CD4-positive, alpha-beta memory T cell (primary cell): ENCODE results near the gene FOXA1. TPM values are rescaled to one million over a fixed set of nuclear protein-coding genes. Genes with fewer than 3 reads are reported as not detected.

Source experiments
- CTCF ChIA-PET: fragments of 350-600 bp; sonication (Branson Sonifier 250); formaldehyde crosslinking; loops from one replicate; lab custom pipeline; 2021; ENCODE audit warnings: inconsistent platforms; ENCODE audit not compliant: partially characterized antibody; lab: Charles Lee
- POLR2A ChIA-PET: fragments of 350-600 bp; sonication (Branson Sonifier 250); formaldehyde crosslinking; loops from one replicate; lab custom pipeline; 2021; ENCODE audit not compliant: partially characterized antibody; lab: Charles Lee
- DNase-seq, 5 donors: peaks; one replicate each; pipeline versions ENCODE4 v3.0.0 to v3.0.0-alpha.2; 2020 to 2022; ENCODE audit warnings: mixed read lengths in 1 of 5
- H3K27ac ChIP-seq: one replicate; pipeline ENCODE4 v1.7.0; 2013; ENCODE audit warnings: low read depth, low read length
- H3K27me3 ChIP-seq: 2 replicates; pipeline ENCODE4 v1.7.0; 2013; ENCODE audit warnings: mild to moderate bottlenecking, low read length, moderate library complexity; ENCODE audit not compliant: insufficient read depth
- H3K36me3 ChIP-seq: 2 replicates; pipeline ENCODE4 v1.7.0; 2013; ENCODE audit warnings: mild to moderate bottlenecking, low read length, moderate library complexity; ENCODE audit not compliant: insufficient read depth
- H3K4me1 ChIP-seq: 2 replicates; pipeline ENCODE4 v1.7.0; 2013; ENCODE audit warnings: mild to moderate bottlenecking, low read length, moderate library complexity; ENCODE audit not compliant: insufficient read depth
- H3K4me3 ChIP-seq, 2 donors: one replicate each; pipeline ENCODE4 v1.7.0; 2013; ENCODE audit warnings: low read length in 2 of 2, mild to moderate bottlenecking in 1 of 2
- H3K9me3 ChIP-seq, 2 donors: one replicate each; pipeline ENCODE4 v1.7.0; 2013; ENCODE audit warnings: low read length in 2 of 2, control low read depth in 1 of 2; ENCODE audit not compliant: control insufficient read depth in 1 of 2
- H3K27ac Mint-ChIP-seq, 7 donors: one replicate each; pipeline ENCODE4 v1.8.0; 2020 to 2021; ENCODE audit warnings: mixed read lengths in 7 of 7, mild to moderate bottlenecking in 6 of 7, inconsistent platforms in 3 of 7, moderate library complexity in 3 of 7
- H3K27me3 Mint-ChIP-seq, 2 donors: one replicate each; pipeline ENCODE4 v1.8.0; 2020 to 2021; ENCODE audit warnings: mixed read lengths in 2 of 2
- H3K36me3 Mint-ChIP-seq, 2 donors: one replicate each; pipeline ENCODE4 v1.8.0; 2020 to 2021; ENCODE audit warnings: mixed read lengths in 2 of 2, inconsistent platforms in 1 of 2, mild to moderate bottlenecking in 1 of 2
- H3K4me1 Mint-ChIP-seq, 4 donors: one replicate each; pipeline ENCODE4 v1.8.0; 2020 to 2021; ENCODE audit warnings: mixed read lengths in 4 of 4, mild to moderate bottlenecking in 1 of 4
- H3K4me3 Mint-ChIP-seq, 8 donors: one replicate each; pipeline ENCODE4 v1.8.0; 2020 to 2021; ENCODE audit warnings: mixed read lengths in 8 of 8, mild to moderate bottlenecking in 7 of 8, moderate library complexity in 6 of 8, inconsistent platforms in 3 of 8
- H3K9me3 Mint-ChIP-seq, 8 donors: one replicate each; pipeline ENCODE4 v1.8.0; 2020 to 2021; ENCODE audit warnings: mixed read lengths in 8 of 8, mild to moderate bottlenecking in 5 of 8, inconsistent platforms in 3 of 8, moderate library complexity in 1 of 8
- intact Hi-C: fragments of 100-400 bp; cut with micrococcal nuclease; formaldehyde crosslinking; loops from one replicate; pipeline ENCODE4 v1.15.1; 2023
- polyA plus RNA-seq, 2 donors: library from polyadenylated mRNA; unstranded; fragments of 300-500 nt; fragmentation: Illumina TruSeq; gene quantifications; one replicate each; pipeline ENCODE4 v1.2.3, GENCODE V29; 2021
- total RNA-seq, 2 experiments: library from RNA; stranded (reverse); gene quantifications; one replicate each; pipeline ENCODE4 v1.2.3, GENCODE V29; 2021

FOXA1 gene
- total and polyA plus RNA-seq, 4 experiments from 2014 or later: not detected

DNA sequence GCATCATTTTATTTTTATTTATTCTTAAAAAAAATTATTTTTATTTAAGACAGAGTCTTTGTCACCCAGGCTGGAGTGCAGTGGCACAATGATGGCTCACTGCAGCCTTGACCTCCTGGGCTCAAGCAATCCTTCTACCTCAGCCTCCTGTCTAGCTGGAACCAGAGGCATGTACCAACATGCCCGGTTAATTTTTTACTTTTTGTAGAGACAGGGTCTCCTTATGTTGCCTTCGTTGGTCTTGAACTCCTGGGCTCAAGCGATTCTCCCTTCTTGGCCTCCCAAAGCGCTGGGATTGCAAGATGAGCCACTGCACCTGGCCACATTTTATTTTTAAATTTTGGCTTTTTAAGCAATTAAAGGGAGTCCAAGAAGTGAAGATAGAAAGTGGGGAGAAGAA lies 21.8 kb upstream of the FOXA1 start:
- no peak overlapping the region for H3K4me3 ChIP-seq
- Mint-ChIP-seq H3K4me3 (no peak overlapping the region), H3K9me3 (peaks cover 0 to 63% (median 43%) of the 10 kb centered on the region in 8 donors), H3K27me3 (peaks cover 1 to 2% of the 10 kb centered on the region in 2 donors), H3K36me3 (peaks cover 0 to 3% of the 10 kb centered on the region in 2 donors), H3K27ac (no peak overlapping the region), H3K4me1 (no peaks in the 10 kb centered on the region)
- H3K27ac ChIP-seq: no peak overlapping the region
- no peaks in the 10 kb centered on the region for H3K4me1 ChIP-seq
- intact Hi-C loops: no loop called here
- H3K27me3 ChIP-seq: no peaks in the 10 kb centered on the region
- H3K9me3 ChIP-seq: peaks cover 0 to 6% of the 10 kb centered on the region in 2 donors
- POLR2A ChIA-PET: no interaction called here
- DNase-seq: no peak
- H3K36me3 ChIP-seq: no peaks in the 10 kb centered on the region
- CTCF ChIA-PET: no interaction called here

DNA sequence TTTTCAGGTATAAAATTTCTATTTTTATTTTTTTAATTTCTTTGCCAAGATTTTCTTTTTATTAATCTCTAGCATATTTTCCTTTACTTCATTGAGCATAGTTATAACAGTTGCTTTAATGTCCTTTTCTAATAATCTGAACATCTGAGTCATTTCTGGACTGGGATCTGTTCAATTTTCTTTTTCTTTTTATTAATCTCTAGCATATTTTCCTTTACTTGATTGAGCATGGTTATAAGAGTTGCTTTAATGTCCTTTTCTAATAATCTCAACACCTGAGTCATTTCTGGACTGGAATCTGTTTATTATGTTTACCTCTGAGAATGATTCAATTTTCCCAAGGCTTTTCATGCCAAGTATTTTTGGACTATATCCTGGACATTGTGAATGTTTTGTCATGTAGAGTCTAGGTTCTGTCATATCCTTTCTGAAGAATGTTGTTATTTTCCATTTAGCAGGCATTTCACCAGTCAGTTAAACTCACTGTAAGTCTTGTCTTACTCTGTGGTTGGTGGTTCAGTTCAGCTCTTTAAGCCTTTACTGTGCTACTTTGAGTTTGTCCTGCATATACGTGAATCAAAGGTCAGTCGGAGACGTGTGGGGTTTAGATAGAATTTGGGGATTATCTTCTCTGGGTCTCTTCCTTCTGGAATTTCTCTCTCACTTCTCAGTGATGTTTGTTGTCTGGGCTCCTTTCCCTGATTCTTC lies 20.7 kb upstream of the FOXA1 start:
- H3K9me3 Mint-ChIP-seq: peaks cover 0 to 67% (median 46%) of the 10 kb centered on the region in 8 donors
- H3K4me1 Mint-ChIP-seq: no peaks in the 10 kb centered on the region
- H3K36me3 ChIP-seq: no peaks in the 10 kb centered on the region
- no peak overlapping the region for H3K4me3 Mint-ChIP-seq
- ChIA-PET CTCF (no interaction called here), POLR2A (no interaction called here)
- no peaks in the 10 kb centered on the region for H3K4me1 ChIP-seq
- no peaks in the 10 kb centered on the region for H3K27me3 ChIP-seq
- no peak overlapping the region for H3K27ac Mint-ChIP-seq
- H3K36me3 Mint-ChIP-seq: peaks cover 0 to 3% of the 10 kb centered on the region in 2 donors
- DNase-seq: no peak
- peaks cover 0 to 6% of the 10 kb centered on the region in 2 donors for H3K9me3 ChIP-seq
- H3K27me3 Mint-ChIP-seq: peaks cover 2 to 7% of the 10 kb centered on the region in 2 donors
- no peak overlapping the region for H3K4me3 ChIP-seq
- H3K27ac ChIP-seq: no peak overlapping the region
- intact Hi-C loops: no loop called here

DNA sequence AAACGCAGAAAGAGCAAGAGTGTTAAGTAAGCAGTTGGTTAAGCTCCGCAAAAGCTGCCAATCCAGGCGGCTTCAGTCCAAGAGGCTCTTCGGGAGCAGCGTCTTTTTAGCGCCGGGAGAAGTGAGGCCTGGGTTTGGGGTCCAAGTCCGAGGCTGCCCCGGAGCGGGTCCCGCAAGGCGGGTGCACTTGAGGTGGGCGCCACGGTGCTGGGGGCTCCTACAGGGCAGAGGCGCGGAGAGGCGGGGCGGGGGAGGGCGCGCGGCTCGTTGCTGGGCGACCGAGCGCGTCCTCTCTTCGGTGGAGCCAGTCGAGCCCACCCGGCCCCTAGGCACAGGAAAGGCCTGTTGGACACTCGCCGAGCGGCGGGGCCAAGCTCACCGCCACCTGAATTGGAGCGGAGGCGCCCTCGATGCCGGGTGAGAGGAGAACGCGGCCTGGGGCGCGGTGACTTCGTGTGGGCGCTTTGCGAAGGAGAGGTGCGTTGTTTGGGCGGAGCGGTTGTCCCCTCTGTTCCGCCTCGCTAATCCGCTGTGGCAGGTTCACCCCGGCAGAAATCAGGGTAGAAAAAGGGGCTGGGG lies 16.0 kb upstream of the FOXA1 start:
- H3K9me3 Mint-ChIP-seq: peaks cover 0 to 52% (median 35%) of the 10 kb centered on the region in 8 donors
- H3K27ac Mint-ChIP-seq: no peak overlapping the region
- Histone ChIP-seq H3K27me3 (no peaks in the 10 kb centered on the region), H3K9me3 (peaks cover 0 to 6% of the 10 kb centered on the region in 2 donors), H3K27ac (no peak overlapping the region), H3K4me3 (no peak overlapping the region), H3K4me1 (no peaks in the 10 kb centered on the region), H3K36me3 (no peaks in the 10 kb centered on the region)
- DNase-seq: no peak
- intact Hi-C loops: no loop called here
- POLR2A ChIA-PET: no interaction called here
- H3K4me3 Mint-ChIP-seq: no peak overlapping the region
- peaks cover 5 to 13% of the 10 kb centered on the region in 2 donors for H3K27me3 Mint-ChIP-seq
- H3K36me3 Mint-ChIP-seq: peaks cover 0 to 2% of the 10 kb centered on the region in 2 donors
- no peaks in the 10 kb centered on the region for H3K4me1 Mint-ChIP-seq
- CTCF ChIA-PET: no interaction called here

DNA sequence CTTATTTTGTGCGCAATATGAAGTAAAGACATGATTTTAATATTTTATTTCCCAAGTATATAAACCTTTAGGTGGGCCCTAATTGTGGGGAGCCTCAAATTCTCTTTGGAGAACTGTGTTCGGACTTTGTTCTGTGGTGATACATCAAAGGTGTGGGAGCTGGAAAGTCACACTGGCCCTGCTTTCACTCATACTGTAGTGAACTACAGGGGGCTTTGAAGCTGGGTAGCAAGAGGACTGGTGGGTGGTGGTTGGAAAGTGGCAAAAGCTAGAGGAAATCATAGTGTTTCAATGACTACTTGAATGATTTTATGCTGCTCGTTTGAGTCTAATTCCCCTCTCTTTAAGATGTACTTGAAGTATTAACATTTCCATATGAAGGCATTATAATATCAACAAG lies 13.6 kb upstream of the FOXA1 start:
- no peak for DNase-seq
- no peaks in the 10 kb centered on the region for H3K4me1 ChIP-seq
- H3K9me3 ChIP-seq: no peaks in the 10 kb centered on the region
- intact Hi-C loops: no loop called here
- H3K27me3 Mint-ChIP-seq: peaks cover 9 to 17% of the 10 kb centered on the region in 2 donors
- no peak overlapping the region for H3K27ac Mint-ChIP-seq
- no peak overlapping the region for H3K4me3 Mint-ChIP-seq
- no peak overlapping the region for H3K27ac ChIP-seq
- CTCF ChIA-PET: no interaction called here
- H3K36me3 Mint-ChIP-seq: no peaks in the 10 kb centered on the region
- H3K4me3 ChIP-seq: no peak overlapping the region
- POLR2A ChIA-PET: no interaction called here
- peaks cover 0 to 37% (median 19%) of the 10 kb centered on the region in 8 donors for H3K9me3 Mint-ChIP-seq
- H3K36me3 ChIP-seq: no peaks in the 10 kb centered on the region
- H3K27me3 ChIP-seq: no peaks in the 10 kb centered on the region
- H3K4me1 Mint-ChIP-seq: no peaks in the 10 kb centered on the region

DNA sequence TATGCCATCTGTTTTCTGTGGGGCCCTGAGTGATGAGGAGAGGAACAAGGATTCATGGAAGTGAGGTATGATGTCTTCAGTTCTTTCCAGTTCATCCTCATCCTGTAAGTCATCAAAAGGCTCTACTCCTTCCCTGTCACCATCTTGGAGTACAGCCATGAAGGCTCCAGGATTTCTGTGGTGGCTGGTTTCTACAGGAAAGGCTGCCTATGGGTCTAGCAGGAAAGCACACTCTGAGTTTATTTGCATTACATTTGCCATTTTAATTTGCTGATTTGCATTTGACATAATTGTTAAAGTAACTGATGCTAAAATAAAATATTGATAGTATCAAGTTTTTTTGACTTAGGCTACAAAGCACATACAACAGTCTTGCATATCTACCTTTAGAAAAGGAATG lies 11.6 kb upstream of the FOXA1 start:
- Mint-ChIP-seq H3K4me1 (no peaks in the 10 kb centered on the region), H3K27ac (no peak overlapping the region), H3K4me3 (no peak overlapping the region), H3K27me3 (peaks cover 20 to 27% of the 10 kb centered on the region in 2 donors), H3K9me3 (peaks cover 0 to 24% (median 12%) of the 10 kb centered on the region in 8 donors), H3K36me3 (no peaks in the 10 kb centered on the region)
- H3K36me3 ChIP-seq: no peaks in the 10 kb centered on the region
- H3K27me3 ChIP-seq: peaks cover 17% of the 10 kb centered on the region
- intact Hi-C loops: no loop called here
- H3K4me1 ChIP-seq: no peaks in the 10 kb centered on the region
- no peak for DNase-seq
- no peak overlapping the region for H3K27ac ChIP-seq
- ChIA-PET CTCF (no interaction called here), POLR2A (no interaction called here)
- no peaks in the 10 kb centered on the region for H3K9me3 ChIP-seq
- H3K4me3 ChIP-seq: no peak overlapping the region

DNA sequence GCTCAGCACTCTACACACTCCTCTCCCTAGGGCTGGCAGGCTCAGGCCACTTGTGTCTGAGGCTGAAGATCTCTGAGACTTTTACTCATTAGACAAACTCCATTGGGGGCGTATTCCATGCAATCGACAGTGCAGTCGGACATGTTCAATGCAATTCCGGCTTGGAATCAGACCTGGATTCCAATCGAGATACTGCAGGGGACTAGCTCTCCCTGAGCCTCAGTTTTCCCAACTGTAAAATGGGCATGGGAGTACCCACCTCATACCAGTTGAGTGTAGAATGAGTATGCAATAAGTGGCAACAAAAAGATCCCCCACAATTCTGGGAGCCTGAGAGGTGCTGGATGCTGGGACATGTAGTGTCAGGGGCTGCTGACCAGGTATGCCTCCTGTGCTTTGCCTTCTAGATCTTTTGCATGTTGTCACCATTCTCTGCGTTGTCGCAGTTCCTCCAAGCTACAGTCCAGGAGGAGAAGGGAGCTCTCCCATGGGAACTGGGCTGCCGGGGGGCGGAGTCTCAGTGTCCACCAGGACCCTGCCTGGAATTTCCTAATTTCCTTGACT lies 8.7 kb upstream of the FOXA1 start:
- Mint-ChIP-seq H3K4me3 (no peak overlapping the region), H3K27me3 (peaks cover 37 to 39% of the 10 kb centered on the region in 2 donors), H3K36me3 (peaks cover 1 to 3% of the 10 kb centered on the region in 2 donors), H3K9me3 (peaks cover 0 to 26% (median 12%) of the 10 kb centered on the region in 8 donors), H3K27ac (no peak overlapping the region), H3K4me1 (peaks cover 0 to 11% (median 5%) of the 10 kb centered on the region in 4 donors)
- no peaks in the 10 kb centered on the region for H3K36me3 ChIP-seq
- no peak overlapping the region for H3K27ac ChIP-seq
- DNase-seq: no peak
- no peak overlapping the region for H3K4me3 ChIP-seq
- H3K9me3 ChIP-seq: no peaks in the 10 kb centered on the region
- H3K4me1 ChIP-seq: no peaks in the 10 kb centered on the region
- ChIA-PET CTCF (no interaction called here), POLR2A (no interaction called here)
- H3K27me3 ChIP-seq: peaks cover 34% of the 10 kb centered on the region
- intact Hi-C loops: no loop called here

DNA sequence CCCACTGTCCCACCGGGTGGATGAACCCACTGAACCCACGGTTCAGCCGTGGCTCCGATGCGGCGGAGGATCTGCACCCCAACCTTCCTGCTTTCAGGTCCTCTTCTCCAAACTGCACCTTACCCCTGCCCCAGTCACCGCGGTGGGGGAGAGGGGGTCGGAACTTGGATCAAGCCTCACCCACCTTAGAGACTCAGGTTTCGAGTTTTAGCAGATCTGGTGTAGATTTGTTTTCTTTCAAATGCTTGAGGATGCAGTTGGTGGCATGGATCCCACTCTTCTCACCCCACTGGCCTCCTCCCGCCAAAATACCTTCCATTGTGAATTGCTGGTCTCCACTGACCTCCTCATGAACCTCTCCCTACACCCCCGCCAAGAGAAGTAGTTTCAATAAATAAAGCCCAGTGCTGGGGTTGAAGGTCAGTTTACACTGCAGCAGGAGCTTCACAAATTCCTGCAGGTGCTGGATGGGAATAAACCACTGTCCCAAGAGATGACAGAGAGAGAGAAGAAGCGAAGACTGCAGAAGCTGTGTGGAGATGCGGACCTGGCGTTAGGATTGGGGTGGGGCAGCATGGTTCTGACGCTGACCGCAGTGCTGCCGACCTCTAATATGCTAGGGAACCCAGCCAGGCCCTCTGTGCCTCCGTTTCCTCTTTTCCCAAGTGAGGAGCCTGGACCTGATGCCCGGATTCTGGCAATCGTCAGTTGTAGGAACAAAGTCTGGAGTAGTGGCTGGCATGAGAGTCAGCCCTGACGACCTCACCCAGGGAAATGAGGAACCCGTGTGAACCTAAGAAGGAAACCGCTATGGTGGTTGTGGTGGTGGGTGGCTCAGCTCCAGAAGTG lies 7.8 kb upstream of the FOXA1 start:
- no peak for DNase-seq
- intact Hi-C loops: no loop called here
- Mint-ChIP-seq H3K4me3 (no peak overlapping the region), H3K4me1 (peaks cover 0 to 20% (median 6%) of the 10 kb centered on the region in 4 donors), H3K36me3 (peaks cover 1 to 3% of the 10 kb centered on the region in 2 donors), H3K27ac (no peak overlapping the region), H3K27me3 (peaks cover 37 to 43% of the 10 kb centered on the region in 2 donors), H3K9me3 (peaks cover 0 to 30% (median 13%) of the 10 kb centered on the region in 8 donors)
- Histone ChIP-seq H3K27me3 (peaks cover 41% of the 10 kb centered on the region), H3K4me1 (no peaks in the 10 kb centered on the region), H3K27ac (no peak overlapping the region), H3K36me3 (no peaks in the 10 kb centered on the region), H3K4me3 (no peak overlapping the region), H3K9me3 (no peaks in the 10 kb centered on the region)
- ChIA-PET POLR2A (no interaction called here), CTCF (no interaction called here)
